K562 (cell line): ENCODE data around the gene RNF44. TPM values are rescaled to one million over a fixed set of nuclear protein-coding genes. Genes with fewer than 3 reads are reported as not detected.
A peak's percentile ranks its signal among the peaks of the same experiment; 100 is the strongest.

Experiments used
- BCLAF1 ChIP-seq, 2 experiments: fragments of 450-650 bp in 1 of 2; IDR thresholded peaks; 2 replicates each; pipeline ENCODE4 v1.6.1; 2011 to 2017; ENCODE audit warnings: low read depth in 2 of 2, antibody characterized with exemption in 1 of 2, borderline replicate concordance in 1 of 2, low read length in 1 of 2, mild to moderate bottlenecking in 1 of 2, mixed read lengths in 1 of 2; ENCODE audit not compliant: control insufficient read depth in 1 of 2
- CHCHD3 ChIP-seq: fragments of 250-450 bp; sonication (Bioruptor Pico); IDR thresholded peaks from 2 replicates; pipeline ENCODE4 v2.1.2; 2022; ENCODE audit warnings: mild to moderate bottlenecking
- EHMT2 ChIP-seq: fragments of 450-650 bp; IDR thresholded peaks from 2 replicates; pipeline ENCODE4 v1.6.1; 2018; ENCODE audit warnings: antibody characterized with exemption
- GATAD2A ChIP-seq: fragments of 450-650 bp; IDR thresholded peaks from 2 replicates; pipeline ENCODE4 v1.6.1; 2017
- HDAC3 ChIP-seq: fragments of 450-650 bp; IDR thresholded peaks from 2 replicates; pipeline ENCODE4 v1.6.1; 2018; ENCODE audit warnings: borderline replicate concordance, mild to moderate bottlenecking, moderate library complexity; ENCODE audit not compliant: partially characterized antibody
- HNRNPK ChIP-seq: fragments of 200-400 bp; formaldehyde crosslinking; IDR thresholded peaks from one replicate; pipeline ENCODE4 v1.6.1; 2018; ENCODE audit warnings: mild to moderate bottlenecking, low read depth, low read length; ENCODE audit not compliant: poor library complexity, severe bottlenecking
- IRF1 ChIP-seq: sonication (generic); formaldehyde crosslinking; IDR thresholded peaks from 2 replicates; pipeline ENCODE4 v1.8.0; 2022; ENCODE audit warnings: missing genetic modification reagents, mild to moderate bottlenecking, borderline replicate concordance
- KAT7 ChIP-seq: sonication (generic); formaldehyde crosslinking; IDR thresholded peaks from 2 replicates; pipeline ENCODE4 v1.8.0; 2022; ENCODE audit warnings: missing genetic modification reagents, mild to moderate bottlenecking, borderline replicate concordance
- MAZ ChIP-seq, 2 experiments: fragments of 450-650 bp in 1 of 2; sonication (generic) in 1 of 2; formaldehyde crosslinking; IDR thresholded peaks in 1 of 2; conservative IDR thresholded peaks in 1 of 2; 2 replicates each; pipeline versions ENCODE4 v1.4.0 to v1.5.0; 2020; ENCODE audit warnings: mild to moderate bottlenecking in 1 of 2, missing genetic modification reagents in 1 of 2
- MCM7 ChIP-seq, 2 experiments: fragments of 450-650 bp; IDR thresholded peaks; 2 replicates each; pipeline ENCODE4 v1.6.1; 2016 to 2018
- NCOA2 ChIP-seq, 2 experiments: fragments of 450-650 bp; IDR thresholded peaks; 2 replicates each; pipeline ENCODE4 v1.6.1; 2018; ENCODE audit warnings: mild to moderate bottlenecking in 2 of 2, moderate library complexity in 1 of 2; ENCODE audit not compliant: partially characterized antibody in 2 of 2
- PHB ChIP-seq: fragments of 250-450 bp; sonication (Bioruptor Pico); IDR thresholded peaks from 2 replicates; pipeline ENCODE4 v1.5.0; 2021
- STAT6 ChIP-seq: sonication (generic); formaldehyde crosslinking; IDR thresholded peaks from 2 replicates; pipeline ENCODE4 v1.8.1; 2023; ENCODE audit warnings: mild to moderate bottlenecking, missing genetic modification reagents
- TAF9B ChIP-seq: fragments of 450-650 bp; IDR thresholded peaks from 2 replicates; pipeline ENCODE4 v1.6.1; 2018; ENCODE audit warnings: mild to moderate bottlenecking; ENCODE audit not compliant: partially characterized antibody
- ZMIZ1 ChIP-seq, 2 experiments: fragments of 150-350 bp in 1 of 2; IDR thresholded peaks; 2 replicates each; pipeline ENCODE4 v1.6.1; 2012 to 2016; ENCODE audit warnings: low read depth in 2 of 2, low read length in 2 of 2, mild to moderate bottlenecking in 1 of 2, moderate library complexity in 1 of 2
- ZNF239 ChIP-seq: fragments of 250-450 bp; sonication (Bioruptor Pico); IDR thresholded peaks from 2 replicates; pipeline ENCODE4 v1.4.0; 2020; ENCODE audit warnings: mild to moderate bottlenecking
- ZNF507 ChIP-seq: conservative IDR thresholded peaks from 2 replicates; pipeline ENCODE4 v1.6.1; 2017; ENCODE audit warnings: missing genetic modification characterization, missing compliant biosample characterization
- polyA plus RNA-seq, 8 experiments: library from polyadenylated mRNA; depleted of rRNA in 4 of 8; stranded (reverse) in 5 of 8; unstranded in 3 of 8; fragments of >200 nt; fragmentation: Nextera tagmentation in 2 of 8; fragmentation: Illumina TruSeq in 1 of 8; extraction: Ambion mirVana in 2 of 8; extraction: Trizol in 1 of 8; gene quantifications; 2 replicates each; pipeline versions ENCODE4 v1.2.1 to v1.2.3, GENCODE V29; 2011 to 2014; ENCODE audit warnings: inconsistent platforms in 1 of 8, missing spikeins in 1 of 8
- total RNA-seq, 7 experiments: library from RNA; depleted of rRNA in 6 of 7; stranded (reverse); fragments of >200 nt in 6 of 7; fragmentation: Illumina TruSeq in 2 of 7; extraction: Trizol in 2 of 7; gene quantifications; 2 replicates each; pipeline versions ENCODE4 v1.2.1 to v1.2.3, GENCODE V29; 2011 to 2021; ENCODE audit warnings: low replicate concordance in 1 of 7

The RNF44 gene
- total and polyA plus RNA-seq, 9 of the 15 experiments (the other 6 are each of a cell fraction or from before 2014, with no cell fraction given), result 1.6 to 82.6 (median 7.4) TPM

GRCh38 chr5:176536132-176536901, 885 bp downstream of the RNF44 start (continued):
- TF ChIP-seq CHCHD3 (CRISPR knock-in tag), result no peak
- no peak for TF ChIP-seq KAT7 (CRISPR knock-in tag)
- no peak for TF ChIP-seq HDAC3
- no peak for TF ChIP-seq ZMIZ1 (IDR thresholded peaks at IDR 0.05; ENCODE audit: low read depth in 2 of 2, low read length in 2 of 2)
- TF ChIP-seq ZNF507 (tag), result no peak
- TF ChIP-seq MCM7 (IDR thresholded peaks at IDR 0.05), result no peak
- TF ChIP-seq ZNF239 (CRISPR knock-in tag), result no peak
- no peak for TF ChIP-seq NCOA2 (IDR thresholded peaks at IDR 0.05; ENCODE audit: partially characterized antibody in 2 of 2)
- TF ChIP-seq HNRNPK, result no peak
- no peak for TF ChIP-seq BCLAF1 (IDR thresholded peaks at IDR 0.05; ENCODE audit: borderline replicate concordance in 1 of 2, control insufficient read depth in 1 of 2, low read depth in 2 of 2, low read length in 1 of 2)
- no peak for TF ChIP-seq STAT6 (CRISPR knock-in tag)
- no peak for TF ChIP-seq GATAD2A
- peak in 1 of 2 experiments; percentile 61; a peak in 2 of 4 replicates for TF ChIP-seq MAZ (CRISPR knock-in tag; conservative IDR thresholded peaks at IDR 0.05 in 1 of 2, IDR thresholded peaks at IDR 0.05 in 1 of 2)
- TF ChIP-seq IRF1 (CRISPR knock-in tag), result no peak
- TF ChIP-seq EHMT2, result no peak
- TF ChIP-seq TAF9B, result no peak
- TF ChIP-seq PHB (CRISPR knock-in tag), result no peak
